Urinary bladder (tissue), 4 donors: ENCODE data around the gene EPHB2. TPM values are rescaled to one million over a fixed set of nuclear protein-coding genes. Genes with fewer than 3 reads are reported as not detected.
"Not testable (repeated sequence)": the region's sequence is repeated elsewhere in the genome, so short reads cannot be mapped to it uniquely, and the experiment has no call there.

Experiments
- DNase-seq: peaks from one replicate; pipeline ENCODE4 v3.0.0-alpha.2; 2015; ENCODE audit errors: extremely low spot score
- H3K27ac ChIP-seq: one replicate; pipeline ENCODE4 v1.5.1; 2013; ENCODE audit warnings: low read depth, mild to moderate bottlenecking, moderate library complexity
- H3K36me3 ChIP-seq: one replicate; pipeline ENCODE4 v1.6.1; 2013; ENCODE audit warnings: mild to moderate bottlenecking, moderate library complexity; ENCODE audit not compliant: insufficient read depth
- H3K4me1 ChIP-seq: one replicate; pipeline ENCODE4 v1.6.1; 2013; ENCODE audit warnings: mild to moderate bottlenecking, moderate library complexity; ENCODE audit not compliant: insufficient read depth
- H3K4me3 ChIP-seq: one replicate; pipeline ENCODE4 v1.5.1; 2013; ENCODE audit warnings: low read depth, low read length
- WGBS: extraction: QIAGEN DNeasy Blood & Tissue Kit; methylation state at CpG from one replicate; pipeline ENCODE4 v1.1.7; 2013; 5-methylcytosine and 5-hydroxymethylcytosine counted together
- polyA plus RNA-seq: library from polyadenylated mRNA; stranded (reverse); fragments of 200-250 nt; gene quantifications from one replicate; pipeline ENCODE4 v1.2.3, GENCODE V29; 2013
- total RNA-seq: library from RNA; depleted of rRNA; stranded (reverse); fragments of >200 nt; gene quantifications from one replicate; pipeline ENCODE4 v1.2.3, GENCODE V29; 2014
- donor health status: healthy with polysubstance abuse.
- donor health status: healthy.

The EPHB2 gene
- total and polyA plus RNA-seq, 2 donors, result 2.6 to 16.2 TPM

GRCh38 chr1:22838965-22839364 is 128.3 kb downstream of the EPHB2 start:
- Histone ChIP-seq H3K4me3 (no peak overlapping the region), H3K4me1 (no peaks in the 10 kb centered on the region), H3K36me3 (no peaks in the 10 kb centered on the region), H3K27ac (no peak overlapping the region)
- DNase-seq, result no peak
- WGBS, result 82% methylated on average over 5 of the region's 5 CpGs

DNA sequence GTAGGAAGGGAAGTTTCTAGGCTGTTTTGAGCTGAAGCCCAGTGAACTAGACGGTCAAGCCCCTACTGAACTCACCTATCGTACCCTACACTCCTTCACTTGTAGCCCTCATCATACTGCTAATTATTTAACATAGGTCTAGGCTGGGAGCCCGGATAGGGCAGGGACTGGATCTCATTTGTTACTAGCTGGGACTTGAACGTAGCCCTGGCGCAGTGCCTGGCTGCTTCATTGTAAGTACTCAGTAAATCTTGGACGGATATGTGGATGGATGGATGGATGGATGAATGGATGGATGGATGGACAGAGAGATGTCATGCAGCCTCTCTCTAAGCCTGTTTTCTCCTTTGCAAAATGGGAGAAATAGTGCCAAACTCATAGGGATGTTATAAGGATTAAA is 129.2 kb downstream of the EPHB2 start:
- H3K4me1 ChIP-seq, result no peaks in the 10 kb centered on the region
- H3K27ac ChIP-seq, result no peak overlapping the region
- no peak for DNase-seq
- H3K36me3 ChIP-seq, result no peaks in the 10 kb centered on the region
- no peak overlapping the region for H3K4me3 ChIP-seq
- WGBS, result 80% methylated on average over 6 of the region's 6 CpGs

GRCh38 chr1:22841142-22841541 is 130.5 kb downstream of the EPHB2 start:
- H3K27ac ChIP-seq, result no peak overlapping the region
- 62% methylated on average over 3 of the region's 3 CpGs for WGBS
- no peak for DNase-seq
- no peak overlapping the region for H3K4me3 ChIP-seq
- no peaks in the 10 kb centered on the region for H3K4me1 ChIP-seq
- H3K36me3 ChIP-seq, result no peaks in the 10 kb centered on the region

DNA sequence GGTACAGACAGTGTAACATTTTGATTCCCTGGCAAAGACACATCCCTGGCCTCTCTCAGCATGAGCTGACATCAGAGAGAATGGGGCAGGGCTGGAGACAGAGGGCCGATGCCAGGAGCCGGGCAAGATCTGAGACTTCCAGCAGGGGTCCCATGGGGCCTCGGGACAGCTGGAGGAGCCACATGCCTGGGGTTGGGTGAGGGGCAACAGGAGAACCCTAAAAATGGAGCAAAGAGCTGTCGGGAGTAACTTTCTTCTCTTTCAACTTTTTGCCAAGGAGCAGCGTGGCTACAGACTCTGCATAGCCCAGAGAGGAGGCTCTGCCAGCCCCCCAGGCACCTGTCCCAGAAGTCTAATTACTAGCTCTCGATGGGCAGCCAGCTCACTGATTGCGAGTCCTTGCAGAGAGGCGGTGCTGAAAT is 131.2 kb downstream of the EPHB2 start:
- DNase-seq, result no peak
- H3K4me3 ChIP-seq, result no peak overlapping the region
- no peaks in the 10 kb centered on the region for H3K4me1 ChIP-seq
- no peaks in the 10 kb centered on the region for H3K36me3 ChIP-seq
- H3K27ac ChIP-seq, result no peak overlapping the region
- WGBS, result 53% methylated on average over 8 of the region's 8 CpGs

- H3K4me1 ChIP-seq, H3K36me3 ChIP-seq, H3K27ac ChIP-seq, DNase-seq, H3K4me3 ChIP-seq: not testable (repeated sequence)
- WGBS, result 94% methylated on average over 11 of the region's 11 CpGs
These were observed 133.0 kb downstream of the EPHB2 start for GRCh38 chr1:22843441-22844183.

DNA sequence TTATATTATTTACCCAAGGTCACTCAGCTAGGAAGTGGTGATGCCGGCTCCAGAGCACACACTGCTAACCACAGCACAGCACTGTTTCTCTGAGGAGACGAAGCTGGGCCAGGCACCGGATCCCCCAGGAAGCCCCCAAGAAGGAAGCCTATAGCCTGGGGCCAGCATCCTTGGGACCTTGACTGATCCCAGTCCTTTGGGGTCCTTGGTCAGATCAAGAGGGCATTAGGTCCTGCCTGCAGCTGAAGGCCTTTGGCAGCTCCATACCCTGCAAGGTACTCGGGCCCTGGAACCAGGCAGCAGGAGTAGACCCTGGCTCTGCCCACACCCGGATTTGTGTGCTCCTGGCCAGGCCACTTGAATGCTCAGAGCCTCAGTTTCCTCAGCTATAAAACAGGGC is 134.0 kb downstream of the EPHB2 start:
- no peak overlapping the region for H3K4me3 ChIP-seq
- 89% methylated on average over 5 of the region's 5 CpGs for WGBS

GRCh38 chr1:22845398-22845935 is 134.8 kb downstream of the EPHB2 start:
- no peak for DNase-seq
- 30% methylated on average over 4 of the region's 4 CpGs for WGBS

More for the DNA sequence above, 134.0 kb downstream of the EPHB2 start:
- no peak for DNase-seq
- H3K36me3 ChIP-seq, result no peaks in the 10 kb centered on the region
- no peak overlapping the region for H3K27ac ChIP-seq
- H3K4me1 ChIP-seq, result no peaks in the 10 kb centered on the region

DNA sequence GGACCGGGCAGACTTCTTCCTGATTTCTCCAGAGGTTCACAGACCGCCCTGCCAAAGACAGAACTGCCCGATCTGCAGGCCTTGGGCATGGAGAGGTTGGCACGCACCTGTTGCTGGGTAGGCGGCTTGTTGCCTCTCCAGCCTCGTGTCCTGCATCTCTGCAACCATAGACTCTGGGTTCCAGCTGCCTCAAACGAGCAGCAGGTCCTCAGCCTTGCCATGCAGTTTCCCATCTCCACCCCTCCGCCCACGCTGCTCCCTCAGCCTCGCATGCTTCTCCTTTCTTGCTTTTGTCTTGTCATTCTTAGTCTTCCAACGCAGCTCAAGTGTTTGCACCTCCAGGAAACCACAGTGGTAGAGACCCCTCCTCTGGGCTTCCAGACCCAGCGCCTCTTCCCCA is 135.8 kb downstream of the EPHB2 start:
- no peak for DNase-seq
- Histone ChIP-seq H3K4me1 (no peaks in the 10 kb centered on the region), H3K4me3 (no peak overlapping the region), H3K36me3 (no peaks in the 10 kb centered on the region), H3K27ac (no peak overlapping the region)
- 78% methylated on average over 12 of the region's 12 CpGs for WGBS

More at GRCh38 chr1:22845398-22845935, 134.8 kb downstream of the EPHB2 start:
- Histone ChIP-seq H3K4me3 (no peak overlapping the region), H3K36me3 (no peaks in the 10 kb centered on the region), H3K4me1 (no peaks in the 10 kb centered on the region), H3K27ac (no peak overlapping the region)

GRCh38 chr1:22847249-22847648 is 136.6 kb downstream of the EPHB2 start:
- Histone ChIP-seq H3K4me1 (no peaks in the 10 kb centered on the region), H3K36me3 (no peaks in the 10 kb centered on the region), H3K4me3 (no peak overlapping the region), H3K27ac (no peak overlapping the region)
- 76% methylated on average over 2 of the region's 2 CpGs for WGBS
- no peak for DNase-seq

DNA sequence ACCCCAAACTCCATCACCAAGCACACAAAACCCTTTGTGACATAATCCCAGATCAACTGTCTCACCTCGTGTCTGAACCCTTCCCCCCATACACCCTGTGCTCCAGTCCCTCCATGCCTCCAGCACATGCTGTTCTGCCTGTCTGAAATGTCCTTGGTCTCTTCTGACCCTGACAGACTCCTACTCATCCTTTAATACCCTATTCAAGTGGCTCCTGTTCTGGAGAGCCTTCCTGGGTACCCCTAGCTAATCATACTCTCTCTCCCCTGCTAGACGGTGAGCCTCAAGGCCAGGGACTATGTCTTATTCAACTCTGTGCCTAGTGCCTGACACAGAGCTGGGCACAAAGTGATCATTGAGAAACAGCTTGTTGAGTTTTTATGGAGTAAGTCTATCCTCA is 137.1 kb downstream of the EPHB2 start:
- WGBS, result 91% methylated on average over 2 of the region's 2 CpGs
- H3K4me3 ChIP-seq, result no peak overlapping the region
- no peak overlapping the region for H3K27ac ChIP-seq
- no peak for DNase-seq
- no peaks in the 10 kb centered on the region for H3K36me3 ChIP-seq
- no peaks in the 10 kb centered on the region for H3K4me1 ChIP-seq

DNA sequence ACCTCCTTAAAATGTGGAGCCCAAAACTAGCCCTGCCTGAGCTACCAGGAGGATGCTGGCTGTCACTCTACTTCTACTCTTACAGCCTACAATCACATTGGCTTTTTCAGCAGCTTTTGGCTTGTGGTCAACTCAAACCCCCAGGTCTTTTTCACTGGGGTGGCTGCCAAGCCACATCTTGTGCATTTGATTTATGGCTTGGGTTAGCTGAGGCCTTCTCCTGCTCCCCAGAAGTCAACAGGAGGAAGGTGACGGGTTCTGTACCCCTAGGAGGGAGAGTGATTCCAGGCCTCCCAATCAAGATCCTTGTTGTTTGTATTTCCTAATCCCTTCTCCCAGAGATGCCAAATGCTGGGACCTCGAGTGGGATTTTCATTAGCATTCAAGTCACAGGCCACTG is 137.8 kb downstream of the EPHB2 start:
- no peaks in the 10 kb centered on the region for H3K36me3 ChIP-seq
- H3K27ac ChIP-seq, result no peak overlapping the region
- H3K4me1 ChIP-seq, result no peaks in the 10 kb centered on the region
- WGBS, result 49% methylated on average over 2 of the region's 2 CpGs
- H3K4me3 ChIP-seq, result no peak overlapping the region
- no peak for DNase-seq

GRCh38 chr1:22849770-22850169 is 139.1 kb downstream of the EPHB2 start:
- no peak overlapping the region for H3K27ac ChIP-seq

DNA sequence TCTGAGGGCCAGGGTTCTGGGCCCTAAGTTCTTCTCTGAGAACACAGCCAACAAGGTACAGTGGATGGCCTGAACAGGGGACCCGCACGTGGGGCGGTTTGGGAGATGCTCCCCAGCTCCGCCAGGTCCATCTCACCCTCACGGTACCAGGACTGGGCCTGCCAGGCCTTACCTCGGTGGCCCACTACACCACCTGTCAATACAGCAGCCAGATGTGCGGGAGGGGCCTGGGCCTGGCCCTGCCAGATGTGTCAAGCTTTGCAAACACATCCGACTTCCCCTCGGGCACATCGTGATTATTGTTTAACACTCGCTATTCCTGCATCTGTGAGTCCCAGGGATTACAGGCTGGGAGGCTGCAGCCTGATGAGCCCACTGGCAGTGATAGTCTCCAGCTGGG is 139.6 kb downstream of the EPHB2 start:
- no peak overlapping the region for H3K4me3 ChIP-seq
- no peak for DNase-seq
- 80% methylated on average over 11 of the region's 11 CpGs for WGBS
- H3K36me3 ChIP-seq, result no peaks in the 10 kb centered on the region
- no peaks in the 10 kb centered on the region for H3K4me1 ChIP-seq
- no peak overlapping the region for H3K27ac ChIP-seq

More at GRCh38 chr1:22849770-22850169, 139.1 kb downstream of the EPHB2 start:
- 81% methylated on average over 5 of the region's 5 CpGs for WGBS
- Histone ChIP-seq H3K36me3 (no peaks in the 10 kb centered on the region), H3K4me3 (no peak overlapping the region), H3K4me1 (no peaks in the 10 kb centered on the region)
- no peak for DNase-seq

GRCh38 chr1:22850681-22851080 is 140.0 kb downstream of the EPHB2 start:
- H3K36me3 ChIP-seq, result no peaks in the 10 kb centered on the region
- WGBS, result 80% methylated on average over 6 of the region's 6 CpGs
- no peak overlapping the region for H3K4me3 ChIP-seq
- H3K4me1 ChIP-seq, result no peaks in the 10 kb centered on the region
- no peak for DNase-seq
- no peak overlapping the region for H3K27ac ChIP-seq
